HG03175 (cell line): ENCODE measurements around the gene ROR1.
A peak's percentile ranks its signal among the peaks of the same experiment; 100 is the strongest.

Experiments used
- ATAC-seq: cut with Tn5 transposase; IDR thresholded peaks from one replicate; pipeline ENCODE4 v1.9.1; 2021; ENCODE audit warnings: mild to moderate bottlenecking, moderate library complexity; ENCODE audit not compliant: unreplicated experiment

The ROR1 gene

GRCh38 chr1:63924600-63924999 is 150.8 kb downstream of the ROR1 start:
- no peak for ATAC-seq

GRCh38 chr1:63928186-63929105 is 154.6 kb downstream of the ROR1 start:
- ATAC-seq = no peak

GRCh38 chr1:63929106-63929478 is 155.3 kb downstream of the ROR1 start:
- ATAC-seq = no peak

- ATAC-seq = no peak
These were observed 157.7 kb downstream of the ROR1 start for GRCh38 chr1:63931468-63931867.

- no peak for ATAC-seq
These were observed 160.9 kb downstream of the ROR1 start for GRCh38 chr1:63934697-63935096.

- ATAC-seq = peak; percentile 31
These were observed 161.3 kb downstream of the ROR1 start for GRCh38 chr1:63935143-63935542.

GRCh38 chr1:63935553-63935952 is 161.7 kb downstream of the ROR1 start:
- ATAC-seq = peak; percentile 81

GRCh38 chr1:63936276-63936675 is 162.5 kb downstream of the ROR1 start:
- no peak for ATAC-seq

- no peak for ATAC-seq
These were observed 163.0 kb downstream of the ROR1 start for GRCh38 chr1:63936801-63937200.

GRCh38 chr1:63937461-63938022 is 163.7 kb downstream of the ROR1 start:
- ATAC-seq = peak; percentile 40

- ATAC-seq = no peak
These were observed 166.6 kb downstream of the ROR1 start for GRCh38 chr1:63940440-63940839.

GRCh38 chr1:63943393-63943792 is 169.6 kb downstream of the ROR1 start:
- no peak for ATAC-seq

- no peak for ATAC-seq
These were observed 172.1 kb downstream of the ROR1 start for GRCh38 chr1:63945943-63946342.

GRCh38 chr1:63946866-63947491 is 173.2 kb downstream of the ROR1 start:
- ATAC-seq = no peak

- ATAC-seq = no peak
These were observed 174.1 kb downstream of the ROR1 start for GRCh38 chr1:63947904-63948303.

- ATAC-seq = no peak
These were observed 176.2 kb downstream of the ROR1 start for GRCh38 chr1:63950023-63950422.

GRCh38 chr1:63951059-63951946 is 177.5 kb downstream of the ROR1 start:
- ATAC-seq = no peak

GRCh38 chr1:63954187-63954586 is 180.4 kb downstream of the ROR1 start:
- ATAC-seq = no peak

- no peak for ATAC-seq
These were observed 181.7 kb downstream of the ROR1 start for GRCh38 chr1:63955370-63956145.

- no peak for ATAC-seq
These were observed 184.7 kb downstream of the ROR1 start for GRCh38 chr1:63958556-63958955.
